Activated gamma-delta T cell treated with anti-CD3 and anti-CD28 coated beads, Interleukin-2, amount 50 U/mL, for 16 hours (primary cell): ENCODE data around the gene ADAT3.

Experiments used
- DNase-seq: peaks from one replicate; pipeline ENCODE4 v3.0.0-alpha.2; 2020; ENCODE audit warnings: low read depth

Gene ADAT3

DNA sequence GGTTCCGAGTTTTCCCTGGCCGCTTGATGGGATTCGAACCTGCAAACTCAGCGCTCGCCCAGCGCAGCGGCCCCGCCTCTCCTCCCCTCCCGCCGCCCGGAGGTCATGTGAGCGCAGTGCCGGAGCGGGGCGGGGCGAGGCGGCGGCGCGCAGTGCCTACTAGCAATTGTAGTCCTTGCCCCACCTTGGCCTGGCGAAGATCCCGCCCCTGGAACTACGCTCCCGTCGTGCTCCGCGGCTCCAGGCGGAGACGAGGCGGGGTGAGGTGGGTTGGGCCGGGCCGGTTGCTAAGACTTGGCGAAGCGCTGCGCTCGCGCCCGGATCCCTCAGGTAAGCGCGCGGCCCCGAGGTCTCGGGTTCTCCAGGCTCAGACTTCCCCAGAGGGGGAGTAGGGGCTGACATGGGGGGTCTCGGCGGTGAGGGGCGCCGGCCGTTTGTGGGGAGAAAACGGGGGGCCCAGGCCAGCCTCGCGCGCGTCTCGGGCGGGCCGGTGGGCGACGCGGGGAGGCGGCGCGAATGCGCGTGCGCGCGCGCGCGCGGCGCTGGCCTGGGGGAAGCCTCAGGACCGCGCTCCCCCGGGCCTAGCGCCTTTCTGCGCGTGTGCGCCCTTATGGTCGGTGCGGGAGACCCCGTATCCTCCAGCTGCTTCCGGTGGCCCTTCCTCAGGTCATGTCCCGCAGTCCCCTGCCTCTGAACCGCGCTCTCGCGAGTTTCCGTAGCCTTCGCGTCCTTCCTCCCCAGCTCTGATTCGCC lies at the start of gene ADAT3, which contains the start of gene SCAMP4:
ADAT3 (plus strand) TSS at position 290 of the 753 bp plus-strand sequence. CDS start 6,649 bp downstream, outside the sequence.
SCAMP4 (plus strand) TSS at position 290 of the 753 bp plus-strand sequence. CDS start 9,621 bp downstream, outside the sequence.
- DNase-seq: peak; percentile 97

DNA sequence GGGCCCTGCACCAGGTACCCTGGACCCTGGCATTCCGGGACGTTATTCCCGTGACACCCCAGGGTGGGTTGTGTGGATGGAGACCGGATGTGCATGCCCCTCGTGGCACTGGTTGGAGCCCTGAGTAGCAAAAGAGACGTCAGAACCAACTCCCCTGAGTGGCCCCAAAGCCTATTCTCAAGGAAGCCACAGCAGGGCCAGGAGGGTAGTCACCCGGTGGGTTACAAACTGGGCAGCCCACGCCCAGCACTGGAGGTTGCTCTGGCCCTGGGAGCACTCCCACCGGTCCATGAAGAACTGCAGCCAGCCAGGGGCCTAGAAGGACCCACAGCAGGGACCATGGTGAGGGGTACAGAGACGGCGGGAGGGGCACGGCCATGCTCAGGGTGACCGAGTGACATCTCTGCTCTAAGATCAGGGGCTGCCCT lies 49.4 kb upstream of the ADAT3 start:
- no peak for DNase-seq

DNA sequence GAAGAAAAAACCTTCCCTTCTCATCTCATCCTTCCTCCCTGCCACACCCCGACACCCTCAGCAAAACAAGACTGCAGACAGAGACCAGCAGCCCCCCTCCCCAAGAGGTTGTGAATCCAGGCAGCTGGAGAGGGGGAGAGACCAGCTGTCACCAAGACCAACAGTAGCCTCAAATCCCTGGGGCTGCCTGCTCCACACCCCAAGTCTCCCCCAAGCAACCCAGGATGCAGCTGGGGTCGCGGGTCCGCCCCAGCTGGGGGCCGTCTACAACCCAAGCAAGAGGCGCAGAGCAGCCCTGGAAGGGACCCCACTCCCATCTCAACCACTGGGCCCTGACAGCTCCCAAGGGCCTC lies 48.9 kb upstream of the ADAT3 start:
- no peak for DNase-seq

- DNase-seq: no peak
Observed at GRCh38 chr19:1856698-1857603, 48.2 kb upstream of the ADAT3 start.

GRCh38 chr19:1857648-1858326 lies 47.4 kb upstream of the ADAT3 start:
- no peak for DNase-seq

GRCh38 chr19:1858412-1859081 lies 46.7 kb upstream of the ADAT3 start:
- DNase-seq: no peak

DNA sequence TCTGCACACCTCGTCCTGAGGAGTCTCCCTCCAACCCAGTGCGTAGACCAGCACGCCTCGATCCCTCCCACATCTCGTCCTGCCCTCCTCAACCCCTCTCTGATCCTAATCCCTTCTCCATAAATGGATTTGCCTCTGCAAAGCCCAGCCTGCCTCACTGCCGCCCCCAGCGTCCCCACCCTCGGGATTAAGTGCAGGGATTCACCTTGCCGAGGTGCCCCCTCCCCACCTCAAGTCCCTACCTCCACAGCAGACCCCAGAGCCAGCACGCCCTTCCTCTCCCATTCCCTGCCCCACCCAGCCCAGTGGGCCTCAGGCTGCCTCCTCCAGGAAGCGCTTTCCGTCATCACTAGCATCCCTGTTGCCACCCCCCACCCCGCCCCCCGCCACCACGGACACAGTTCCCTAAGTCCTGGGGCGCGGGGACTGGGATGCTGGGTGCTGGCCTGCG lies 45.8 kb upstream of the ADAT3 start:
- no peak for DNase-seq

- no peak for DNase-seq
Observed at GRCh38 chr19:1860042-1860775, 45.0 kb upstream of the ADAT3 start.

DNA sequence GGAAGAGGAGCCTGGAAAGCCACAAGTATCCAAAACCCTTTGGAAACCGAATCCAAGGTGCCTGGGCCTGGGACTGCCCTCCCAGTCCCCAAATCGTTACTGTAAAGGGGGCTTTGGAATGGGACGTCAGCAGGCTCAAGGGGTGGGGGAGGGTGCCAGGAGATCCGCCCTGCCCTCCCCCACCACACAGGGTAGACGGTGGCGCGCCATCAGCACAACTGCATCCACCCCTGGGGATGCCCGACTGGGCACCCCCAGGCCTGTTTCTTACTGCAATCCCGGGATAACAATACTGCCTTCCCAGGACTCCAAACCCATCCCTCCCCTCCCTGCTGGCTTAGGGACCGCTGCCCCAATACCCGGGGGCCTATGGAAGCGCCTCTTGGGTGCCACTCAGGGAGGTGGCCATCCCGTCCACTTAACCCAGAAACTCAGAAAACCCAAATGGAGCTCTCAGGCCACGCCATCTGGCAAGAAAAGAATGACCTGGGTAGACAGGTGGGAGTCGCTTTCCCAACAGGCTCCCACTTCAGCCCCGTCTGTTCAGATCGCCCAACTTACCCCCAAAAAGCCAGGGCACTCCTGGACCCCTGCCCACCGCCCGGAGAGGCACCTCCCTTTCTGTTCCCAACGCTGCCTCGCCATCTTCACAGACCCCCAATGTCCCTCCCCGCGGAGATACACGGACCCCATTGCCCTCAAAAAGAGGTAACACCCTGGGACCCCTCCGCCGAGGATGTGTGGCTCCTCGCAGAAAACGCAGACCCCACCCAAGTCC lies 44.2 kb upstream of the ADAT3 start:
- no peak for DNase-seq

DNA sequence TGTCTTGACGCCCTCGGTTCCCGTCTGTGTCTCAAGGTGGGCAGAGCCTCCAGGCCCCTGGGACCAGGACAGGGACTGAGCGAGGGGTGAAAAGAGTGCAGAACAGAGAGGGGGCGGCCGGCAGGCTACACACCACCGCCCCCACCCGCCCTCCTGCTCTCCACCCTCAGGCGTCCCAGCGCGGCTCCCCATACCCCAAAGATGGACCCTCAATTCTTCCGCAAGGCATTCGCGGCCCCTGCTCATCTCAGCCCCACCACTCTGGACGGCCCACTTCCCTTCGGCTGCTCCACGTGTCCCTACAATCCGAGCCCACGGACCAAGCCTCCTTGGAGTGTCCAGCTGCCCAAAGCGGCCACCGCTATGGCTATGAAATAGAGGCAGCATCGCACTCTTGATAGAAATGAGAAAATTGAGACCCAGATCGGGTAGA lies 43.6 kb upstream of the ADAT3 start:
- no peak for DNase-seq

GRCh38 chr19:1862068-1862423 lies 43.2 kb upstream of the ADAT3 start:
- no peak for DNase-seq

- DNase-seq: no peak
Observed at GRCh38 chr19:1862424-1863327, 42.5 kb upstream of the ADAT3 start.

DNA sequence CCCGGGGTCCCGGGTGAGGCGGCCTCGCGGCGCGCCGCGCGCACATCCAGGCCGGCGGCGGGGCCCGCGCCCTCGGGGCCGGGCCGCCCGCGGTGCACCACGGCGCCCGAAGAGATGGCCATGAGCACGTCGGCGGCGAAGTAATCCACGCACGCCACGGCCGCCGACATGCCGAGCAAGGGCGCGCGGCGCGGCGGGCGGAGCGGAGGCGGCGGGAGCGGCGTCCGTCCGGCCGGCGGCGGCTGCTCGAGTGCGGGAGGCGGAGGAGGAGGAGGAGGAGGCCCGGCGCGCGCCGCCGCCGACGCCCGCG lies 41.9 kb upstream of the ADAT3 start, which contains the start of gene KLF16:
KLF16 (minus strand) TSS at position 252 of the 310 bp plus-strand sequence; CDS start at position 170, 82 bp downstream.
- no peak for DNase-seq

DNA sequence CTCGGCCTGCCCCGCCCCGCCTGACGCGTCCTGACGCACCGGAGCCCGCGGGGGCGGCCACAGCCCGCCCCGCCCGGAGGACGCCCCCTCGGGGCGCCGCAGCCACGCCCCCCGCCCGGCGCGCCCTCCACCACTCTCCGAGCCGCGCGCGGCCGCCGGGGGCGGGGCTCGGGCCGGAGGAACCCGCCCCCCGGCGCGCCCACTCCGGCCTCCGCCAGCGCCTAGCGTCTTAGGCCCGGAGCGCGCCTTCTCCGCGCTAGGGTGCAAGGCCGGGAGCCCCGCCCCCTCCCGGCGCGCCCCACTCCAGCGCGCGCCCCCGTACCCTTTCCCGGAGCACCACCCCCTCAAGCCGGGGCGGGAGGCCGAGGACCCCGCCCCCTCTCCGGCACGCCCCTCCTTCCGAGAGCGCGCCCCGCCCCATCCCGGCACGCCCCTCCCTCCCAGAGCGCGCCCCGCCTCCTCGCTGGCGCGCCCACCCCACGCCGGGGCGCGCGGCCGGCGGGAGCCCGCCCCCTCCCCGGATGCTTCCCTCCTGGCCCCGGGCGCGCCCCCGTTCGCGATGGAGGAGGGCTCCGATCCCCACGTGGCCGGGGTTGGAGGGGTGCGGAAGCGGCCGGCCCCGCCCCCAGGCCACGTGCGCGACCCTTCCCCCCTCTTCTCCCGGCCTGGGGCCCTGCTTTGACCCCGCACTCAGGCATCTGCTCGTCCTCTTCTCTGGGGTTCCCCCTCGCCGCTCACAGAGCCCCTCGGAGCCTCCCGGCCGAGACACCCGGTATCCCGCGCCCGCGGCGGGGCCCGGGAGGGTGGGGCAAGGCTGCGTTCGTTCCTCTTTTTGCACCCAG lies 41.3 kb upstream of the ADAT3 start:
- peak; percentile 93 for DNase-seq

GRCh38 chr19:1864480-1865171 lies 40.6 kb upstream of the ADAT3 start:
- DNase-seq: no peak

DNA sequence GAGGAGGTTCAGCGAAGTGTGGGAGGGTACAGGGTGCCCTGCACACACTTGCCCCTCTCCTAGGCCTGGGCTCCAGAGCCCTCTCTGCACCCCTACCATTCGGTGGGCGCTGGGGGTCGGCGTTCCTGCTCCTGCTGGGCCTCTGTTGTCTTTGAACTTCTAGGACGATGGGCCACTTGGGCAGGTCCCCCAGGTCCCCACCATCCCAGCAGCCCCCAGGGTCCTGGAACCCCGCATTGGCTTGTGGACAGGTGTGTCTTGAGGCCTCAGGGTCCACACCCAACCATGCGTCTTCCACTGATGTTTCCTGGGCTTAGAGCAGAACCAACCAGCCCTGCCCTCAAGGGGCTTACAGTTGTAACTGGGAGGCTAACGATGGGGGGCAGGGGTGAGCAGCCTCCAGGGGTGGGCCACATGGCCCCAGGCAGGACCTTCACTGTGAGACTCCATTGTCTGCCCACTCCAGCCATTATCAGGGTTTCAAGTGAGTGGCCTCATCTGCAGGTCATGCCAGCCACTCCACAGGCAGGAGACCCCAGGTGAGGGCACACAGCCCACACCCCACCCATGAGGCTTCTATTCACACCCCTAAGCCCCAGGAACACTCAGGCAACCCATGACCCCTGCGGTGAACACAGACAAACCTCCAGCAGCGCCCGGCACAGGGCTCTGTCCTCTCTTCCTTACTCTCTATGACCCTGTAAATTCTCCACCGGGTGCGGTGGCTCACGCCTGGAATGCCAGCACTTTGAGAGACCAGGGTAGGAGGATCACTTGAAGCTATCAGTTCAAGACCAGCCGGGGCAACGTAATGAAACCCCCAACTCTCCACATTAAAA lies 39.8 kb upstream of the ADAT3 start:
- no peak for DNase-seq
